Panc1 (cell line): Measurements from ENCODE around the gene RCOR1. TPM values are rescaled to one million over a fixed set of nuclear protein-coding genes. Genes with fewer than 3 reads are reported as not detected.

Experiments used
- ATAC-seq: fragments of 200-7000 bp; cut with Tn5 transposase; 2 replicates; pipeline ENCODE4 v1.9.1; 2020; ENCODE audit warnings: mild to moderate bottlenecking, moderate library complexity
- BruUV-seq: library from RNA; stranded (reverse); fragments of 400-500 nt; replicated peaks from 2 replicates; lab custom pipeline; 2021; lab: Mats Ljungman, UMichigan
- CTCF ChIA-PET: fragments of 300-600 bp; sonication (Branson Sonifier 250); formaldehyde crosslinking; loops from one replicate; lab custom pipeline; 2022; ENCODE audit warnings: antibody characterized with exemption; lab: Charles Lee
- POLR2A ChIA-PET: fragments of 300-600 bp; sonication (Branson Sonifier 250); formaldehyde crosslinking; loops from one replicate; lab custom pipeline; 2022; ENCODE audit warnings: antibody characterized with exemption; lab: Charles Lee
- DNase-seq: peaks from one replicate; pipeline ENCODE4 v3.0.0-alpha.2; 2010; ENCODE audit warnings: low read depth, low spot score
- H3K27ac ChIP-seq: 2 replicates; pipeline ENCODE4 v1.5.1; 2011; ENCODE audit warnings: mild to moderate bottlenecking, low read length, inconsistent platforms
- H3K27me3 ChIP-seq: fragments of 200-500 bp; sonication (Bioruptor generic); 2 replicates; pipeline ENCODE4 v1.6.0; 2014; ENCODE audit warnings: low read length, inconsistent platforms; ENCODE audit not compliant: control insufficient read depth, insufficient read depth
- H3K36me3 ChIP-seq: fragments of 200-500 bp; sonication (Bioruptor generic); 2 replicates; pipeline ENCODE4 v1.5.1; 2014; ENCODE audit warnings: inconsistent platforms, mild to moderate bottlenecking, low read length, moderate library complexity; ENCODE audit not compliant: control insufficient read depth, insufficient read depth
- H3K4me1 ChIP-seq: 2 replicates; pipeline ENCODE4 v1.5.1; 2011; ENCODE audit warnings: inconsistent platforms, mild to moderate bottlenecking, low read length, moderate library complexity; ENCODE audit not compliant: control insufficient read depth, insufficient read depth
- H3K4me3 ChIP-seq, 2 experiments: 2 replicates each; pipeline ENCODE4 v1.5.1; 2011 to 2012; ENCODE audit warnings: low read depth in 2 of 2, low read length in 2 of 2, mild to moderate bottlenecking in 2 of 2, inconsistent platforms in 1 of 2, moderate library complexity in 1 of 2
- H3K9me3 ChIP-seq: fragments of 200-500 bp; sonication (Bioruptor generic); 2 replicates; pipeline ENCODE4 v1.5.1; 2014; ENCODE audit warnings: low read depth, mild to moderate bottlenecking, inconsistent platforms, low read length, moderate library complexity; ENCODE audit not compliant: control insufficient read depth, insufficient read depth
- CTCF ChIP-seq: fragments of 450-650 bp; IDR thresholded peaks from 2 replicates; pipeline ENCODE4 v1.5.1; 2017; ENCODE audit warnings: mild to moderate bottlenecking
- POLR2AphosphoS5 ChIP-seq: IDR thresholded peaks from 2 replicates; pipeline ENCODE4 v1.6.1; 2012; ENCODE audit warnings: mild to moderate bottlenecking, low read depth, low read length, moderate library complexity
- REST ChIP-seq, 2 experiments: IDR thresholded peaks; 2 replicates each; pipeline ENCODE4 v1.6.1; 2011 to 2012; ENCODE audit warnings: low read depth in 2 of 2, control low read depth in 1 of 2, low read length in 1 of 2, mild to moderate bottlenecking in 1 of 2, moderate library complexity in 1 of 2; ENCODE audit not compliant: insufficient read depth in 1 of 2
- SIN3A ChIP-seq: IDR thresholded peaks from 2 replicates; pipeline ENCODE4 v1.6.1; 2012; ENCODE audit warnings: low read depth, mild to moderate bottlenecking, low read length, moderate library complexity, borderline replicate concordance; ENCODE audit not compliant: insufficient read depth
- in situ Hi-C: cut with HindIII; loops from 2 replicates; pipeline ENCODE4 v1.10.0; 2016; ENCODE audit warnings: low sequenced_read_pairs, low pct_unique_long_range_greater_than_20kb
- intact Hi-C: fragments of 100-400 bp; cut with micrococcal nuclease; formaldehyde crosslinking; loops from one replicate; pipeline ENCODE4 v1.10.0; 2022; ENCODE audit not compliant: unreplicated experiment
- total RNA-seq: library from RNA; stranded (reverse); gene quantifications from one replicate; pipeline ENCODE4 v1.2.1, GENCODE V29; 2021; ENCODE audit not compliant: unreplicated experiment

RCOR1 gene
- total RNA-seq, 1 experiment from 2014 or later: 27.1 TPM

- TSS peak; percentile 19 for BruUV-seq
- peak overlapping the region; percentile 68 for H3K27ac ChIP-seq
- H3K4me1 ChIP-seq: peaks cover 10% of the 10 kb centered on the region
- DNase-seq: no peak
- peak overlapping the region; percentile 21 to 37 for H3K4me3 ChIP-seq
- peak; percentile 94 for ATAC-seq
- intact Hi-C loops: no loop called here
- CTCF ChIA-PET: no interaction called here
- POLR2A ChIA-PET: no interaction called here
- no peaks in the 10 kb centered on the region for H3K27me3 ChIP-seq
- H3K9me3 ChIP-seq: no peaks in the 10 kb centered on the region
- in situ Hi-C loops: no loop called here
- TF ChIP-seq REST (IDR thresholded peaks at IDR 0.05; ENCODE audit: insufficient read depth in 1 of 2, low read depth in 2 of 2, low read length in 1 of 2): no peak
- peak; percentile 46 for TF ChIP-seq CTCF
- TF ChIP-seq SIN3A: no peak
- H3K36me3 ChIP-seq: no peaks in the 10 kb centered on the region; the same call in 1 of the 2 replicates
Observed at GRCh38 chr14:102683399-102684297, 91.2 kb downstream of the RCOR1 start.

GRCh38 chr14:102684298-102684663 is 91.8 kb downstream of the RCOR1 start:
- Histone ChIP-seq H3K4me1 (peaks cover 10% of the 10 kb centered on the region; the same call in 1 of the 2 replicates), H3K27me3 (no peaks in the 10 kb centered on the region), H3K9me3 (no peaks in the 10 kb centered on the region), H3K27ac (peak overlapping the region; percentile 68; the same call in 1 of the 2 replicates), H3K36me3 (no peaks in the 10 kb centered on the region; the same call in 1 of the 2 replicates), H3K4me3 (peak overlapping the region in 1 of 2 experiments; percentile 37; a peak in 1 of 4 replicates)
- CTCF ChIA-PET: no interaction called here
- BruUV-seq: no TSS peak
- ATAC-seq (no peak), DNase-seq (no peak)
- POLR2A ChIA-PET: no interaction called here
- intact Hi-C loops (no loop called here), in situ Hi-C loops (no loop called here)
- TF ChIP-seq SIN3A (no peak), POLR2AphosphoS5 (no peak)
